OCI-LY3 (cell line): ENCODE measurements around the gene PTPRN2.

ENCODE experiments used
- EZH2phosphoT487 ChIP-seq: fragments of 200-600 bp; shearing (Covaris generic); IDR thresholded peaks from 2 replicates; pipeline ENCODE4 v1.6.1; 2018; ENCODE audit warnings: antibody characterized with exemption, mixed run types, low read depth
- TF ChIP-seq, protein P1 (sequence below): fragments of 200-600, 300-600 bp; sonication (generic); IDR thresholded peaks from 2 replicates; pipeline ENCODE4 v1.5.1; 2014; ENCODE audit warnings: antibody characterized with exemption, low read length, low read depth

DNA sequence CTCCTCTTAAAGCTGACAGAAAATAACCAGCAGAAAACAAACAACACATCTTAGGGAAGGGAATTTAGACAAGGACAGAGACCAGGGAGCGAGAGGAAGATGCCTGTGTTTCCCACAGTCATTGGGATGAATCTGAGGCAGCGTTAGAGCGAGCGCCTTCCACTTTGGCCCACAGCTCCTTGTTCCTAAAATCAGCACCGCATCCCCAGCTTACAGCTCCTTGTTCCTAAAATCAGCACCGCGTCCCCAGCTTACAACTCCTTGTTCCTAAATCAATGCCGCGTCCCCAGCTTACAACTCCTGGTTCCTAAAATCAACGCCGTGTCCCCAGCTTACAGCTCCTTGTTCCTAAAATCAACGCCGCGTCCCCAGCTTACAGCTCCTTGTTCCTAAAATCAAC lies 593.3 kb downstream of the PTPRN2 start:
- TF ChIP-seq, protein P1, sequence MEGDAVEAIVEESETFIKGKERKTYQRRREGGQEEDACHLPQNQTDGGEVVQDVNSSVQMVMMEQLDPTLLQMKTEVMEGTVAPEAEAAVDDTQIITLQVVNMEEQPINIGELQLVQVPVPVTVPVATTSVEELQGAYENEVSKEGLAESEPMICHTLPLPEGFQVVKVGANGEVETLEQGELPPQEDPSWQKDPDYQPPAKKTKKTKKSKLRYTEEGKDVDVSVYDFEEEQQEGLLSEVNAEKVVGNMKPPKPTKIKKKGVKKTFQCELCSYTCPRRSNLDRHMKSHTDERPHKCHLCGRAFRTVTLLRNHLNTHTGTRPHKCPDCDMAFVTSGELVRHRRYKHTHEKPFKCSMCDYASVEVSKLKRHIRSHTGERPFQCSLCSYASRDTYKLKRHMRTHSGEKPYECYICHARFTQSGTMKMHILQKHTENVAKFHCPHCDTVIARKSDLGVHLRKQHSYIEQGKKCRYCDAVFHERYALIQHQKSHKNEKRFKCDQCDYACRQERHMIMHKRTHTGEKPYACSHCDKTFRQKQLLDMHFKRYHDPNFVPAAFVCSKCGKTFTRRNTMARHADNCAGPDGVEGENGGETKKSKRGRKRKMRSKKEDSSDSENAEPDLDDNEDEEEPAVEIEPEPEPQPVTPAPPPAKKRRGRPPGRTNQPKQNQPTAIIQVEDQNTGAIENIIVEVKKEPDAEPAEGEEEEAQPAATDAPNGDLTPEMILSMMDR: no peak
- TF ChIP-seq EZH2phosphoT487: no peak
